H9 (cell line): ENCODE measurements around the gene GIPC1. TPM values are rescaled to one million over a fixed set of nuclear protein-coding genes. Genes with fewer than 3 reads are reported as not detected.
A peak's percentile ranks its signal among the peaks of the same experiment; 100 is the strongest.

ENCODE experiments used
- DNase-seq: peaks from one replicate; pipeline ENCODE4 v3.0.0-alpha.2; 2017
- H2AFZ ChIP-seq: one replicate; pipeline ENCODE4 v1.6.1; 2013; ENCODE audit warnings: mild to moderate bottlenecking, low read length, control low read depth, moderate library complexity
- H2AK5ac ChIP-seq: 2 replicates; pipeline ENCODE4 v1.6.1; 2013; ENCODE audit warnings: low read length, control low read depth, mixed read lengths; ENCODE audit not compliant: insufficient read length
- H2BK120ac ChIP-seq: one replicate; pipeline ENCODE4 v1.6.1; 2013; ENCODE audit warnings: low read depth, mild to moderate bottlenecking, low read length, control low read depth, inconsistent platforms; ENCODE audit not compliant: poor library complexity, severe bottlenecking
- H2BK12ac ChIP-seq: 2 replicates; pipeline ENCODE4 v1.6.1; 2013; ENCODE audit warnings: low read length, control low read depth, mixed read lengths, low read depth; ENCODE audit not compliant: insufficient read length
- H2BK15ac ChIP-seq: 2 replicates; pipeline ENCODE4 v1.6.1; 2013; ENCODE audit warnings: low read depth, low read length, control low read depth
- H2BK20ac ChIP-seq: one replicate; pipeline ENCODE4 v1.6.1; 2013; ENCODE audit warnings: low read depth, mild to moderate bottlenecking, low read length, control low read depth, inconsistent platforms; ENCODE audit not compliant: poor library complexity, severe bottlenecking
- H2BK5ac ChIP-seq: 2 replicates; pipeline ENCODE4 v1.6.1; 2013; ENCODE audit warnings: low read length, control low read depth, mixed read lengths; ENCODE audit not compliant: insufficient read length
- H3K14ac ChIP-seq: 2 replicates; pipeline ENCODE4 v1.6.1; 2013; ENCODE audit warnings: low read length, control low read depth; ENCODE audit not compliant: insufficient read depth
- H3K18ac ChIP-seq: 2 replicates; pipeline ENCODE4 v1.6.1; 2013; ENCODE audit warnings: low read depth, mild to moderate bottlenecking, mixed read lengths, low read length, control low read depth; ENCODE audit not compliant: insufficient read length
- H3K23ac ChIP-seq: 2 replicates; pipeline ENCODE4 v1.6.1; 2013; ENCODE audit warnings: low read length, control low read depth, mixed read lengths, low read depth; ENCODE audit not compliant: insufficient read length
- H3K23me2 ChIP-seq: 2 replicates; pipeline ENCODE4 v1.6.1; 2013; ENCODE audit warnings: low read depth, mild to moderate bottlenecking, mixed read lengths, low read length, control low read depth; ENCODE audit not compliant: insufficient read length, poor library complexity, severe bottlenecking
- H3K27ac ChIP-seq: 2 replicates; pipeline ENCODE4 v1.5.1; 2013; ENCODE audit warnings: low read length, control low read depth, mixed read lengths, low read depth; ENCODE audit not compliant: insufficient read length
- H3K27me3 ChIP-seq: 2 replicates; pipeline ENCODE4 v1.6.1; 2013; ENCODE audit warnings: low read length, control low read depth, inconsistent platforms; ENCODE audit not compliant: insufficient read depth
- H3K4ac ChIP-seq: 2 replicates; pipeline ENCODE4 v1.6.1; 2013; ENCODE audit warnings: low read depth, mild to moderate bottlenecking, control low read depth, inconsistent platforms, low read length, moderate library complexity
- H3K4me1 ChIP-seq: 2 replicates; pipeline ENCODE4 v1.6.1; 2013; ENCODE audit warnings: low read length, control low read depth, inconsistent platforms; ENCODE audit not compliant: insufficient read depth
- H3K4me2 ChIP-seq: 2 replicates; pipeline ENCODE4 v1.6.1; 2013; ENCODE audit warnings: low read length, control low read depth, mixed read lengths; ENCODE audit not compliant: insufficient read length, insufficient read depth
- H3K56ac ChIP-seq: 2 replicates; pipeline ENCODE4 v1.6.1; 2013; ENCODE audit warnings: low read depth, mild to moderate bottlenecking, mixed read lengths, low read length, control low read depth; ENCODE audit not compliant: insufficient read length
- H3K79me1 ChIP-seq: 2 replicates; pipeline ENCODE4 v1.6.1; 2013; ENCODE audit warnings: low read depth, mild to moderate bottlenecking, moderate library complexity, low read length, control low read depth, inconsistent platforms; ENCODE audit not compliant: insufficient read depth, poor library complexity, severe bottlenecking
- H3K79me2 ChIP-seq: 2 replicates; pipeline ENCODE4 v1.6.1; 2013; ENCODE audit warnings: low read length, control low read depth, inconsistent platforms; ENCODE audit not compliant: insufficient read depth
- H3K9ac ChIP-seq: 2 replicates; pipeline ENCODE4 v1.6.1; 2013; ENCODE audit warnings: low read length, control low read depth, mixed read lengths; ENCODE audit not compliant: insufficient read length; ENCODE audit errors: extremely low read depth
- H3K9me3 ChIP-seq: one replicate; pipeline ENCODE4 v1.6.1; 2013; ENCODE audit warnings: low read depth, low read length, inconsistent platforms; ENCODE audit not compliant: control insufficient read depth
- H3T11ph ChIP-seq: one replicate; pipeline ENCODE4 v1.6.1; 2013; ENCODE audit warnings: mild to moderate bottlenecking, low read length, control low read depth, inconsistent platforms
- H4K20me1 ChIP-seq: one replicate; pipeline ENCODE4 v1.6.1; 2013; ENCODE audit not compliant: control insufficient read depth, insufficient read length, insufficient read depth
- H4K5ac ChIP-seq: 2 replicates; pipeline ENCODE4 v1.6.1; 2013; ENCODE audit warnings: low read depth, mild to moderate bottlenecking, mixed read lengths, low read length, control low read depth; ENCODE audit not compliant: insufficient read length
- H4K8ac ChIP-seq: replicated peaks from 2 replicates; pipeline ENCODE4 v1.6.1; 2013; ENCODE audit warnings: low read length, control low read depth, mixed read lengths, low read depth; ENCODE audit not compliant: insufficient read length
- H4K91ac ChIP-seq: 2 replicates; pipeline ENCODE4 v1.6.1; 2013; ENCODE audit warnings: low read depth, mild to moderate bottlenecking, moderate library complexity, mixed read lengths, low read length, control low read depth; ENCODE audit not compliant: insufficient read length
- H3K27ac Mint-ChIP-seq, 3 experiments: 2 replicates in 2 of 3; 3 replicates in 1 of 3; pipeline ENCODE4 v1.8.0; 2020 to 2021; ENCODE audit warnings: mixed read lengths in 3 of 3, mild to moderate bottlenecking in 1 of 3, moderate library complexity in 1 of 3
- H3K27me3 Mint-ChIP-seq: 2 replicates; pipeline ENCODE4 v1.8.0; 2021; ENCODE audit warnings: low read depth, mild to moderate bottlenecking, moderate library complexity, mixed read lengths
- H3K36me3 Mint-ChIP-seq, 3 experiments: 2 replicates in 2 of 3; 3 replicates in 1 of 3; pipeline ENCODE4 v1.8.0; 2020 to 2021; ENCODE audit warnings: low read depth in 3 of 3, mixed read lengths in 3 of 3; ENCODE audit not compliant: insufficient read depth in 1 of 3
- H3K4me1 Mint-ChIP-seq, 2 experiments: 2 replicates each; pipeline ENCODE4 v1.8.0; 2020; ENCODE audit warnings: mixed read lengths in 2 of 2
- H3K4me3 Mint-ChIP-seq, 2 experiments: 2 replicates in 1 of 2; 3 replicates in 1 of 2; pipeline ENCODE4 v1.8.0; 2020 to 2021; ENCODE audit warnings: mild to moderate bottlenecking in 2 of 2, mixed read lengths in 2 of 2, moderate library complexity in 1 of 2
- H3K9me3 Mint-ChIP-seq, 2 experiments: 2 replicates in 1 of 2; 3 replicates in 1 of 2; pipeline ENCODE4 v1.8.0; 2020; ENCODE audit warnings: mild to moderate bottlenecking in 2 of 2, mixed read lengths in 2 of 2, moderate library complexity in 1 of 2
- WGBS: extraction: QIAGEN DNeasy Blood & Tissue Kit; methylation state at CpG from one replicate; pipeline ENCODE4 v1.1.7; 2013; ENCODE audit warnings: missing lambda C conversion rate, low lambda C conversion rate, mixed read lengths; ENCODE audit not compliant: insufficient read length; ENCODE audit errors: extremely low coverage; 5-methylcytosine and 5-hydroxymethylcytosine counted together
- total RNA-seq: library from RNA; stranded (reverse); gene quantifications from 2 replicates; pipeline ENCODE4 v1.2.1, GENCODE V29; 2021
- TF ChIP-seq, protein P1 (sequence below): fragments of 200-600 bp; sonication (generic); conservative IDR thresholded peaks from 3 replicates; pipeline ENCODE4 v1.8.0; 2021; ENCODE audit warnings: antibody characterized with exemption, mild to moderate bottlenecking

GIPC1 gene
- total RNA-seq, 1 experiment from 2014 or later, result 70.6 TPM

DNA sequence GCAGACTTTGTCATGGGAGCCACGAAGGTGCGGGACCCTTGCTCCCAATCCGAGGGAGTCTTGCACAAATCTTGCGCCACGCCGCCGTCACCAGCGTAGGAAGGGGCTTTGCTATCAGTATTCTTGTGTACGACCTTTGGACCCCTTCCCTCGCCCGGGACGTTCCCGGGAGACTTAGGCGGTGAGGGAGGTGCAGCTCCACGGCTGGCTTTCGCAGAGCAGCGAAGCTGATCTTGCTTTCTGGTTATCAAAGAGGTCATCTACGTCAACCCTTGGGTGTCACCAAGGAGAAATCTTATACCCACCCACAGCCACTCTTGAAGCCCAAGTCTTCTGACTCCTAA is 34.0 kb upstream of the GIPC1 start:
- Mint-ChIP-seq H3K27ac (peak overlapping the region in 2 of 3 experiments; percentile 97; a peak in 5 of 7 replicates), H3K9me3 (no peaks in the 10 kb centered on the region), H3K4me3 (peak overlapping the region; percentile 94 to 97), H3K36me3 (peaks cover 0 to 12% (median 8%) of the 10 kb centered on the region in 3 experiments; a peak in 4 of 7 replicates), H3K4me1 (peaks cover 14 to 19% of the 10 kb centered on the region in 2 experiments), H3K27me3 (no peaks in the 10 kb centered on the region)
- Histone ChIP-seq H2AFZ (peak overlapping the region; percentile 66), H3K27me3 (no peaks in the 10 kb centered on the region), H3K18ac (no peak overlapping the region), H3K4me2 (peak overlapping the region; percentile 99), H3K9ac (peak overlapping the region; percentile 82), H2BK15ac (no peak overlapping the region), H3K4ac (no peak overlapping the region), H3K27ac (no peak overlapping the region), H3K23me2 (peaks cover 3% of the 10 kb centered on the region), H2BK20ac (no peak overlapping the region), H3T11ph (no peak overlapping the region), H4K5ac (no peak overlapping the region), H3K79me1 (peaks cover 5% of the 10 kb centered on the region), H3K79me2 (peaks cover 6% of the 10 kb centered on the region; the same call in 1 of the 2 replicates), H4K8ac (no peak overlapping the region), H2AK5ac (no peak overlapping the region), H2BK5ac (no peak overlapping the region), H3K9me3 (no peaks in the 10 kb centered on the region), H3K23ac (no peak overlapping the region), H3K4me1 (no peaks in the 10 kb centered on the region), H3K56ac (no peak overlapping the region), H3K14ac (no peak overlapping the region; the same call in 1 of the 2 replicates), H4K91ac (no peak overlapping the region), H2BK120ac (no peak overlapping the region), H4K20me1 (no peaks in the 10 kb centered on the region), H2BK12ac (no peak overlapping the region)
- TF ChIP-seq, protein P1, sequence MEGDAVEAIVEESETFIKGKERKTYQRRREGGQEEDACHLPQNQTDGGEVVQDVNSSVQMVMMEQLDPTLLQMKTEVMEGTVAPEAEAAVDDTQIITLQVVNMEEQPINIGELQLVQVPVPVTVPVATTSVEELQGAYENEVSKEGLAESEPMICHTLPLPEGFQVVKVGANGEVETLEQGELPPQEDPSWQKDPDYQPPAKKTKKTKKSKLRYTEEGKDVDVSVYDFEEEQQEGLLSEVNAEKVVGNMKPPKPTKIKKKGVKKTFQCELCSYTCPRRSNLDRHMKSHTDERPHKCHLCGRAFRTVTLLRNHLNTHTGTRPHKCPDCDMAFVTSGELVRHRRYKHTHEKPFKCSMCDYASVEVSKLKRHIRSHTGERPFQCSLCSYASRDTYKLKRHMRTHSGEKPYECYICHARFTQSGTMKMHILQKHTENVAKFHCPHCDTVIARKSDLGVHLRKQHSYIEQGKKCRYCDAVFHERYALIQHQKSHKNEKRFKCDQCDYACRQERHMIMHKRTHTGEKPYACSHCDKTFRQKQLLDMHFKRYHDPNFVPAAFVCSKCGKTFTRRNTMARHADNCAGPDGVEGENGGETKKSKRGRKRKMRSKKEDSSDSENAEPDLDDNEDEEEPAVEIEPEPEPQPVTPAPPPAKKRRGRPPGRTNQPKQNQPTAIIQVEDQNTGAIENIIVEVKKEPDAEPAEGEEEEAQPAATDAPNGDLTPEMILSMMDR, result no peak
- no peak for DNase-seq
- WGBS, result no CpG with 5 or more reads among the region's 18 CpGs
